Calu3 (cell line): ENCODE measurements around the gene RERE. TPM values are rescaled to one million over a fixed set of nuclear protein-coding genes. Genes with fewer than 3 reads are reported as not detected.

ENCODE experiments used
- BruUV-seq: library from RNA; stranded (reverse); fragments of 400-500 nt; replicated peaks from 2 replicates; lab custom pipeline; 2021; lab: Mats Ljungman, UMichigan
- CTCF ChIA-PET: fragments of 300-600 bp; sonication (Branson Sonifier 250); formaldehyde crosslinking; loops from one replicate; lab custom pipeline; 2022; ENCODE audit warnings: antibody characterized with exemption; lab: Charles Lee
- DNase-seq: peaks from one replicate; pipeline ENCODE4 v3.0.0; 2022
- H3K27ac Mint-ChIP-seq: one replicate; pipeline ENCODE4 v1.8.0; 2022; ENCODE audit warnings: mixed read lengths; ENCODE audit not compliant: unreplicated experiment
- H3K27me3 Mint-ChIP-seq: one replicate; pipeline ENCODE4 v1.8.0; 2022; ENCODE audit warnings: mixed read lengths; ENCODE audit not compliant: unreplicated experiment
- H3K36me3 Mint-ChIP-seq: one replicate; pipeline ENCODE4 v1.8.0; 2022; ENCODE audit warnings: mild to moderate bottlenecking, moderate library complexity, mixed read lengths; ENCODE audit not compliant: insufficient read depth, unreplicated experiment
- H3K4me1 Mint-ChIP-seq: one replicate; pipeline ENCODE4 v1.8.0; 2022; ENCODE audit warnings: mild to moderate bottlenecking, low read depth, mixed read lengths; ENCODE audit not compliant: unreplicated experiment
- H3K4me3 Mint-ChIP-seq: one replicate; pipeline ENCODE4 v1.8.0; 2022; ENCODE audit warnings: mild to moderate bottlenecking, low read depth, moderate library complexity, mixed read lengths; ENCODE audit not compliant: unreplicated experiment
- H3K9me3 Mint-ChIP-seq: one replicate; pipeline ENCODE4 v1.8.0; 2022; ENCODE audit warnings: low read depth, mixed read lengths; ENCODE audit not compliant: unreplicated experiment
- intact Hi-C: fragments of 100-400 bp; cut with micrococcal nuclease; formaldehyde crosslinking; loops from one replicate; pipeline ENCODE4 v1.10.0; 2022; ENCODE audit not compliant: unreplicated experiment
- total RNA-seq: library from RNA; stranded (reverse); gene quantifications from 2 replicates; pipeline ENCODE4 v1.2.3, GENCODE V29; 2022
- TF ChIP-seq, protein P1 (sequence below): fragments of 200-600 bp; IDR thresholded peaks from one replicate; pipeline ENCODE4 v1.8.0; 2022; ENCODE audit warnings: antibody characterized with exemption; ENCODE audit not compliant: unreplicated experiment

RERE gene
- total RNA-seq, 1 experiment from 2014 or later, result 45.9 TPM

DNA sequence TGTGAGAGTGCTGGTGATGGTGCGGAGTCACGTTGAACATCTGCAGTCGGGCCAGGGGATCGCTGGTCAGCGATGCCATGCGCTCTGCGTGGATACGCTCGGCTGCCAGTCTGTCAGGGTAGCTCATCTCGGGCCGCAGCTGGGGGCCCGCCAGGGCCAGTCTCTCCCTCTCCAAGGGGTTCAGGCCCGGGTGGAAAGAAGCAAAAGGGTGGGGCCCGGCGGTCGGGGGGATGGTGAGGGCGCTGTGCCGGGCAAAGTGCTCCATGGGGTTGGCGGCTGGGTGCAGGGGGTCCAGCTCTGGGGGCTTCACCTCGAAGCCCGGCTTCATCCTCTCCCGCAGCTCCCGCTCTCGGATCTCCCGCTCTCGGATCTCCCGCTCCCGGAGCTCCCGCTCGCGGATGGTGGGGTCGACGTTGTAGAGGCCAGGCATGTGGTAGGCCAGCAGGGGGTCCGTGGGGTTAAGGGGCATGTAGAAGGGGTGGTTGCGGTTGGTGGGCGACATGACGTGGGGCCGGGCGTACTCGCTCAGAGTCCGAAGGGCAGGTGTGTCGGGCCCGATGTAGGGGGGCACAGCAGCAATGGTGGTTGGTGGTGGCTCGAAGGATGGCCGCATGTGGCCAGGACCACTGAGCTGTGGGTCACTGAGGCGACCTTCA, 459.1 kb downstream of the RERE start:
- no peak for DNase-seq
- Mint-ChIP-seq H3K4me1 (no peaks in the 10 kb centered on the region), H3K4me3 (no peak overlapping the region), H3K27ac (no peak overlapping the region), H3K27me3 (no peaks in the 10 kb centered on the region), H3K9me3 (no peaks in the 10 kb centered on the region), H3K36me3 (peaks cover 15% of the 10 kb centered on the region)
- CTCF ChIA-PET, result no interaction called here
- TF ChIP-seq, protein P1, sequence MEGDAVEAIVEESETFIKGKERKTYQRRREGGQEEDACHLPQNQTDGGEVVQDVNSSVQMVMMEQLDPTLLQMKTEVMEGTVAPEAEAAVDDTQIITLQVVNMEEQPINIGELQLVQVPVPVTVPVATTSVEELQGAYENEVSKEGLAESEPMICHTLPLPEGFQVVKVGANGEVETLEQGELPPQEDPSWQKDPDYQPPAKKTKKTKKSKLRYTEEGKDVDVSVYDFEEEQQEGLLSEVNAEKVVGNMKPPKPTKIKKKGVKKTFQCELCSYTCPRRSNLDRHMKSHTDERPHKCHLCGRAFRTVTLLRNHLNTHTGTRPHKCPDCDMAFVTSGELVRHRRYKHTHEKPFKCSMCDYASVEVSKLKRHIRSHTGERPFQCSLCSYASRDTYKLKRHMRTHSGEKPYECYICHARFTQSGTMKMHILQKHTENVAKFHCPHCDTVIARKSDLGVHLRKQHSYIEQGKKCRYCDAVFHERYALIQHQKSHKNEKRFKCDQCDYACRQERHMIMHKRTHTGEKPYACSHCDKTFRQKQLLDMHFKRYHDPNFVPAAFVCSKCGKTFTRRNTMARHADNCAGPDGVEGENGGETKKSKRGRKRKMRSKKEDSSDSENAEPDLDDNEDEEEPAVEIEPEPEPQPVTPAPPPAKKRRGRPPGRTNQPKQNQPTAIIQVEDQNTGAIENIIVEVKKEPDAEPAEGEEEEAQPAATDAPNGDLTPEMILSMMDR, result no peak
- BruUV-seq, result no TSS peak
- intact Hi-C loops, result no loop called here

DNA sequence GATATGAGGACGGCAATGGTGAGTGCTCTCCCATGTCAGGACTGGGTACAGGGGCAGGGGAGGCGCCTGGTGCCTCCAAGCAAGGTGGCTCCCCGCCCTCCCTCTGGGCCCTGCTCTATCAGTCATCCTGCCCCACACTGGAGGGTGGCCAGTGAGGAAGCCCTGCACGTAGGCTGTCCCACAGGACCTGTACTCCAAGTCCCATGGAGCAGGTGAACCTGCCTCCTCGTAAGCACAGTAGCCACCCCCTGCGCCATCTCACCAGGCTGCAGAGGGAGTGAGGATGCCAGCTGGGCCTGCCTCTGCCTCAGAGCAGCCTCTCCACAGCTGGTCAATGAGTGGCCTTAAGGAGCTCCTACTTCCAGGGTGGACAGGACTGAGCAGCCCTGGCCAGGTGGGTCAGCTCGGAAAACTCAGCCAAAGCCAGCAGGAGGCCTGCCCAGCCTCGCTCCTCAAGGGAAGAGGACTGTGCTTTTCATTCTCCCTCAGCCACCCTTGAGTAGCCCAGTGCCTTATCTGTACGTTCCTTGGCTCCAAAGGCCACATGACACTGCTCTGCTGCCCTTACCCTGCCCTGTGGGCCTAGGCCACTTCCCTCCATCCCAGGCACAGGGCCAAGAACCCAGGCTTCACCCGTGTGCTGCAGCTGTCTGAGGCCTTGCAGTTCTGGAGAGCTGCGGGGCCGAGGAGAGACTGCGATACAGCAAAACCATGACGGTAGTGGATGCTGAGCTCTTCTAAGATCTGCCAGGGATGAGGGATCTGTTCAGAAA, 459.9 kb downstream of the RERE start:
- DNase-seq, result no peak
- H3K27me3 Mint-ChIP-seq, result no peaks in the 10 kb centered on the region
- TF ChIP-seq, protein P1, result no peak
- no TSS peak for BruUV-seq
- CTCF ChIA-PET, result no interaction called here
- intact Hi-C loops, result no loop called here
- H3K27ac Mint-ChIP-seq, result no peak overlapping the region
- H3K9me3 Mint-ChIP-seq, result no peaks in the 10 kb centered on the region
- H3K4me3 Mint-ChIP-seq, result no peak overlapping the region
- peaks cover 13% of the 10 kb centered on the region for H3K36me3 Mint-ChIP-seq
- H3K4me1 Mint-ChIP-seq, result no peaks in the 10 kb centered on the region

DNA sequence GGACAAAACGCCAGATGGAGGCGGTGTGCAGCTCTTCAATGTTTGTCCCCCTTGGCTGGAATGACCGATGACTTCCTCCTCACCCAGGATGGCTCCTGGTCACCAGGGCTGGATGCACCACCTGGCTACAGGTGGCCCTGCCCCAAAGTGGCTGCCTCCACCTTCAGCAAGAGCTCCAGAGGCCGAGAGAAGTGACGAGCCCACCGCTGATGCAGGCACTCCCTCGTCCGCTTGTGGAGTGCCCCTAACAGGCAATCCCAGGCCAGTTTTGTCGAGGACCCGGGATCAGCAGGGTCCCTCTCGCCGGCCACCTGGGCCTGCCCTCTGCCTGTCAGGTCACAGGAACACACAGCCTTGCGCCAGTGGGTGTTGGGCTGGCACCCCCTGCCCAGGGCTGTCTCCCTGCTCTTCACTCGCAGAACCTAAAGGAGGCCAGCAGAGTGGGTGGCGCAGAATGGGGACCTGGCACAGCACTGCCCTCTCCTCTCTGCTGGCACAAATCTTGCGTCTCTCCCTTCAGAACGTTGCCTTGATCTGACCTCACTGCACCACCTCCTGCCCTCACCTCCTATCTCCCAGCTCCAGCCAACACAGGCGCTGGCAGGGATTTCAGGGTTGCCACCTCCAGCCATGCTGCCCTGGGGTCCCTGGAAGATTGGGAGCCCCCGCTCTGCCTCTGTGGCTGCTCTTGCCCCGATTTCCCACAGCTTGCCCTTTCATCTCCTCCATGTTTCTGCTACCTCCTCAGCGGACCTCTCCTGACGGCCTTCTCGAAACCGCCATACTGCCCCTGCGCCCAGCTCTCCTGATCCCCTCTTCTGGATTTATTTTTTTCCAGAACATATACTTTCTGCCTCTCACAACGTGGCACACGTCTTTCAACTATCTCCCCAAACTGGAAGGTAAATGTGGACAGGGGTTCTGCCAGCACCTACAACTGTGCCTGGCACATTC, 460.9 kb downstream of the RERE start:
- H3K9me3 Mint-ChIP-seq, result no peaks in the 10 kb centered on the region
- no peak overlapping the region for H3K27ac Mint-ChIP-seq
- H3K4me1 Mint-ChIP-seq, result no peaks in the 10 kb centered on the region
- TF ChIP-seq, protein P1, result no peak
- no peak overlapping the region for H3K4me3 Mint-ChIP-seq
- intact Hi-C loops, result no loop called here
- no peaks in the 10 kb centered on the region for H3K27me3 Mint-ChIP-seq
- BruUV-seq, result no TSS peak
- peaks cover 13% of the 10 kb centered on the region for H3K36me3 Mint-ChIP-seq
- CTCF ChIA-PET, result no interaction called here
- DNase-seq, result no peak

DNA sequence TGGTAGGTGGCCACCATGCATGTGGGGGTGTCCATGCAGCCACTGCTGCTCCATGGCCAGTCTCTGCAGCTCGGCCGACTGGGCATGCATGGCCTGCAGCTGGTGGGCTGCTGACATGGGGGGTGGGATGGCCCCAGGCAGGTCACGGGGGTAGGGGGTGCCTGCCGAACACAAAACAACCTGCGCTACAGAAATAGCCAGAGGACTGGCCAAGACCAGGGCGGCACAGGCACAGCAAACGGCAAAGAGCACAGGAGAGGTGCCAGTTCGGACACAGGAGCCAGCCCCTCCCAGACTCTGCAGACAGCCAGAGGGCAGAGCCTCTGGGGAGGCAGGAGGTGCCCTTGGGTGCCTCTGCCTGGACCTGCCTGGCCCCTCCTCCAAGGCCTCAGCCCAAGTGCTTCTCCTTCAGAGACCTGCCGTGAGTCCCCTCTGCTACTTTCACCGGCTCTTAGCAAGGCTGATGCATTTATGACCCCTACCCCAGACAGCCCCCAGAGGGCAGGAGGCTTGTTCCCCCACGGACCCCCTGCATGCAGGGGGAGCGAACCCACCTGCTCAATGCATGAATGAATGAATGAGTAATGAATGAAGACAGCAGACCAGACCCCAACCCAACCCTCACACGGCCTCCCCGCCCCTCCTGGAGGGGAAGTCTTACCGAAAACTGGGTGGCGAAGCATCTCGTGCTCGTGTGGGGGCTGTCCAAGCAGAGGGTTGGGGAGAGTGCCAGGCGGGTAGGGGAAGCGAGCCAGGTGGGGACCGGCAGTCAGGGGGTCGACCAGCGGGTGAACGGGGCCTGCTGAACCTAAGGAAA, 461.8 kb downstream of the RERE start:
- no peak overlapping the region for H3K27ac Mint-ChIP-seq
- DNase-seq, result no peak
- H3K36me3 Mint-ChIP-seq, result peaks cover 13% of the 10 kb centered on the region
- intact Hi-C loops, result no loop called here
- H3K4me3 Mint-ChIP-seq, result no peak overlapping the region
- TF ChIP-seq, protein P1, result no peak
- CTCF ChIA-PET, result no interaction called here
- no peaks in the 10 kb centered on the region for H3K4me1 Mint-ChIP-seq
- no peaks in the 10 kb centered on the region for H3K9me3 Mint-ChIP-seq
- H3K27me3 Mint-ChIP-seq, result no peaks in the 10 kb centered on the region
- no TSS peak for BruUV-seq
